Measurements from ENCODE around the gene FOXA3. TPM values are rescaled to one million over a fixed set of nuclear protein-coding genes. Genes with fewer than 3 reads are reported as not detected.
A peak's percentile ranks its signal among the peaks of the same experiment; 100 is the strongest.

Gene FOXA3
- total RNA-seq, 4 donors from 2014 or later: 1.9 to 24.4 (median 9.2) TPM

GRCh38 chr19:45823182-45823581, 40.9 kb upstream of the FOXA3 start:
- DNase-seq: no peak
- peaks cover 0 to 27% (median 13%) of the 10 kb centered on the region in 4 donors for H3K36me3 ChIP-seq
- H3K27me3 ChIP-seq: no peaks in the 10 kb centered on the region
- no peaks in the 10 kb centered on the region for H3K9me3 ChIP-seq
- no peak overlapping the region for H3K4me3 ChIP-seq
- in situ Hi-C loops (cut with MboI; ENCODE audit: low pct_ligation_motif_present in 1 of 4, low pct_unique_long_range_greater_than_20kb in 1 of 4, low sequenced_read_pairs in 3 of 4) (no loop called here), intact Hi-C loops (cut with DNase I; ENCODE audit: low total_unique reads) (no loop called here)
- peaks cover 0 to 5% (median 0%) of the 10 kb centered on the region in 4 donors for H3K4me1 ChIP-seq
- no peak overlapping the region for H3K27ac ChIP-seq
- TF ChIP-seq POLR2AphosphoS5 (IDR thresholded peaks at IDR 0.05) (no peak), EP300 (IDR thresholded peaks at IDR 0.05; ENCODE audit: low read depth) (no peak), CTCF (IDR thresholded peaks at IDR 0.05) (no peak), POLR2A (IDR thresholded peaks at IDR 0.05) (no peak)
- 93 to 100% methylated on average over 1 to 12 of the region's 12 CpGs for WGBS, 2 donors (ENCODE audit: low coverage in 1 of 2)

- Histone ChIP-seq H3K27me3 (no peaks in the 10 kb centered on the region), H3K36me3 (peaks cover 0 to 36% (median 18%) of the 10 kb centered on the region in 4 donors), H3K4me3 (no peak overlapping the region), H3K27ac (no peak overlapping the region), H3K9me3 (no peaks in the 10 kb centered on the region), H3K4me1 (peaks cover 0 to 5% (median 0%) of the 10 kb centered on the region in 4 donors)
- WGBS, 2 donors (ENCODE audit: low coverage in 1 of 2): 48% methylated on average over 10 of the region's 12 CpGs; no CpG with 5 or more reads in 1 of the 2 donors
- in situ Hi-C loops (cut with MboI; ENCODE audit: low pct_ligation_motif_present in 1 of 4, low pct_unique_long_range_greater_than_20kb in 1 of 4, low sequenced_read_pairs in 3 of 4): no loop called here
- DNase-seq: no peak
- intact Hi-C loops (cut with DNase I; ENCODE audit: low total_unique reads): no loop called here
- TF ChIP-seq POLR2AphosphoS5 (IDR thresholded peaks at IDR 0.05): peak in 1 of 3 donors; percentile 20
- TF ChIP-seq EP300 (IDR thresholded peaks at IDR 0.05; ENCODE audit: low read depth): no peak
- no peak for TF ChIP-seq CTCF (IDR thresholded peaks at IDR 0.05)
- no peak for TF ChIP-seq POLR2A (IDR thresholded peaks at IDR 0.05)
These were observed 40.1 kb upstream of the FOXA3 start for GRCh38 chr19:45824041-45824471.

- WGBS, 2 donors (ENCODE audit: low coverage in 1 of 2): 50 to 86% methylated on average over 2 to 26 of the region's 26 CpGs
- H3K36me3 ChIP-seq: peaks cover 0 to 42% (median 19%) of the 10 kb centered on the region in 4 donors
These were observed 39.4 kb upstream of the FOXA3 start for GRCh38 chr19:45824531-45825262.

GRCh38 chr19:45825263-45825605, 38.9 kb upstream of the FOXA3 start:
- no peaks in the 10 kb centered on the region for H3K9me3 ChIP-seq
- DNase-seq: no peak
- H3K27ac ChIP-seq: no peak overlapping the region
- in situ Hi-C loops (cut with MboI; ENCODE audit: low pct_ligation_motif_present in 1 of 4, low pct_unique_long_range_greater_than_20kb in 1 of 4, low sequenced_read_pairs in 3 of 4) (no loop called here), intact Hi-C loops (cut with DNase I; ENCODE audit: low total_unique reads) (no loop called here)
- H3K27me3 ChIP-seq: no peaks in the 10 kb centered on the region
- H3K4me3 ChIP-seq: no peak overlapping the region
- WGBS, 2 donors (ENCODE audit: low coverage in 1 of 2): 96% methylated on average over 8 of the region's 8 CpGs; no CpG with 5 or more reads in 1 of the 2 donors
- no peak for TF ChIP-seq POLR2A (IDR thresholded peaks at IDR 0.05)
- TF ChIP-seq POLR2AphosphoS5 (IDR thresholded peaks at IDR 0.05): no peak
- no peak for TF ChIP-seq CTCF (IDR thresholded peaks at IDR 0.05)
- peaks cover 0 to 47% (median 20%) of the 10 kb centered on the region in 4 donors for H3K36me3 ChIP-seq
- peaks cover 0 to 5% (median 0%) of the 10 kb centered on the region in 4 donors for H3K4me1 ChIP-seq

More at GRCh38 chr19:45824531-45825262, 39.4 kb upstream of the FOXA3 start:
- no peak for DNase-seq
- no peak for TF ChIP-seq POLR2AphosphoS5 (IDR thresholded peaks at IDR 0.05)
- TF ChIP-seq CTCF (IDR thresholded peaks at IDR 0.05): no peak
- no peak for TF ChIP-seq POLR2A (IDR thresholded peaks at IDR 0.05)
- TF ChIP-seq EP300 (IDR thresholded peaks at IDR 0.05; ENCODE audit: low read depth): no peak
- H3K4me3 ChIP-seq: no peak overlapping the region
- intact Hi-C loops (cut with DNase I; ENCODE audit: low total_unique reads) (no loop called here), in situ Hi-C loops (cut with MboI; ENCODE audit: low pct_ligation_motif_present in 1 of 4, low pct_unique_long_range_greater_than_20kb in 1 of 4, low sequenced_read_pairs in 3 of 4) (no loop called here)
- peaks cover 0 to 5% (median 0%) of the 10 kb centered on the region in 4 donors for H3K4me1 ChIP-seq
- H3K27ac ChIP-seq: no peak overlapping the region
- no peaks in the 10 kb centered on the region for H3K9me3 ChIP-seq
- H3K27me3 ChIP-seq: no peaks in the 10 kb centered on the region
